ENCODE measurements around the gene SFXN3.

Gene SFXN3, protein sequence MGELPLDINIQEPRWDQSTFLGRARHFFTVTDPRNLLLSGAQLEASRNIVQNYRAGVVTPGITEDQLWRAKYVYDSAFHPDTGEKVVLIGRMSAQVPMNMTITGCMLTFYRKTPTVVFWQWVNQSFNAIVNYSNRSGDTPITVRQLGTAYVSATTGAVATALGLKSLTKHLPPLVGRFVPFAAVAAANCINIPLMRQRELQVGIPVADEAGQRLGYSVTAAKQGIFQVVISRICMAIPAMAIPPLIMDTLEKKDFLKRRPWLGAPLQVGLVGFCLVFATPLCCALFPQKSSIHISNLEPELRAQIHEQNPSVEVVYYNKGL

DNA sequence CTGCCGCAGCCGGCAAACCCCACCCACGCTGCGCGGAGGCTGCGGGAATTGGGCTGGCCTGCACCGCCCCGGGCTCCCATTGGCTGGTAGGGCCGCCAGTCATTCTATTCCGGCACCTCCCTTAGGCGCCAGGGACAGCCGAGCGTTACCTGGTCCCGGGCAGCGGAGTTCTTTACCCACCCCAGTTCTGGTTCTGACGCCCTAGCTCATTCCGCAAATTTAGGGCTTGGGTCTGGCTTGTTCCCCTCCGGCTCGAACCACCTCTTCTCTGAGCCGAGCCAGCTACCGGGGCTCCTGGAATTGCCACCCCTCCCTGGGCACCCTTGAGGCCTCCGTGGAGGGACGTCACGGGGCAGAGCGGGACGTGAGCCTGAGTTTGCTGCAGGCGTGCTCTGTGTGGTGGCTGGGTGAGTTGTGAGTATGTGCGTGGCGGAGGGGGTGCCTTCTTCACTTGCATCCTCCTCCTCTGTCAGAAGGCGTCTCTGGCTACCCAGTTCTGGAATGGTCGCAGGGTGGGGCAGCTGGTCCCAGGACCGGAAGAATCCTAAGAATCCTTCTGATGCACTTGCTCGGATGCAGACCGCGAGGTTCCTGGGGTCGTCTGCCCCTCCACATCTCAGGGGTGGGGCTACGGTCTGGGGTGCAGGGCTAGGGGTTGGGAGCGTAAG lies at the start of gene SFXN3, which contains the start of gene PDZD7:
TSS of gene SFXN3 (plus strand) at position 107 of the 668 bp plus-strand sequence. CDS start 3,461 bp downstream, outside the sequence.
TSS of gene PDZD7 (minus strand) at position 2 of the 668 bp plus-strand sequence. CDS start 910 bp downstream, outside the sequence.
- DNase-seq = peak; percentile 99

DNA sequence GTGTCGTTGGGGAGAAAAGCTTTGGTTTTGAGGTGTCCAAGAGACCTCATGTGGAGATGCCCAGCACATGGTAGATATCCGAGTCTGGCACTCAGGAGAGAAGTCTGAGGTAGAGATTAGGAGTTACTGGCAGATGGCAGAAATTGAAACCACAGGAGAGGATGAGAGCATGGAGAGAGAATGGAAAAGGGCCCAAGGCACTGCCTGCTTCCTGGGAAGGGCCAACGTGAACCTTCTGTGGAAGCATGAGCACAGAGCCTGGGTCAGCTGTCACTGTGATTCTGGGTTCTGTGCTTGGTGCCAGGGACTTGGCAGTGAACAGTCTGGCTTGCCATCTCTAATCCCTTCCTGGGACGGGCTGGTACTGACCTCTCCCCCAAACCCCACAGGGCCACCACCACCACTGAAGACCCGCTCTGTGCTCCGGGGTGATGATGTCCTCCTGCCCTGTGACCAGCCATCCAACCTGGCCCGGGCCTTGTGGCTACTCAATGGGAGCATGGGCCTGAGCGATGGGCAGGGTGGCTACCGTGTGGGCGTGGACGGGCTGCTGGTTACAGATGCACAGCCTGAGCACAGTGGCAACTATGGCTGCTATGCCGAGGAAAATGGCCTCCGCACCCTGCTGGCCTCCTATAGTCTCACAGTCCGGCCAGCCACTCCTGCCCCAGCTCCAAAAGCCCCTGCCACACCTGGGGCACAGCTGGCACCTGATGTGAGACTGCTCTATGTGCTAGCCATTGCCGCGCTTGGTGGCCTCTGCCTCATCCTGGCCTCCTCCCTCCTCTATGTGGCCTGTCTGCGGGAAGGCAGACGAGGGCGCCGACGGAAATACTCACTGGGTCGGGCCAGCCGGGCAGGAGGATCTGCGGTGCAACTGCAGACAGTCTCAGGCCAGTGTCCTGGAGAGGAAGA lies 47.9 kb upstream of the SFXN3 start:
- DNase-seq = no peak

DNA sequence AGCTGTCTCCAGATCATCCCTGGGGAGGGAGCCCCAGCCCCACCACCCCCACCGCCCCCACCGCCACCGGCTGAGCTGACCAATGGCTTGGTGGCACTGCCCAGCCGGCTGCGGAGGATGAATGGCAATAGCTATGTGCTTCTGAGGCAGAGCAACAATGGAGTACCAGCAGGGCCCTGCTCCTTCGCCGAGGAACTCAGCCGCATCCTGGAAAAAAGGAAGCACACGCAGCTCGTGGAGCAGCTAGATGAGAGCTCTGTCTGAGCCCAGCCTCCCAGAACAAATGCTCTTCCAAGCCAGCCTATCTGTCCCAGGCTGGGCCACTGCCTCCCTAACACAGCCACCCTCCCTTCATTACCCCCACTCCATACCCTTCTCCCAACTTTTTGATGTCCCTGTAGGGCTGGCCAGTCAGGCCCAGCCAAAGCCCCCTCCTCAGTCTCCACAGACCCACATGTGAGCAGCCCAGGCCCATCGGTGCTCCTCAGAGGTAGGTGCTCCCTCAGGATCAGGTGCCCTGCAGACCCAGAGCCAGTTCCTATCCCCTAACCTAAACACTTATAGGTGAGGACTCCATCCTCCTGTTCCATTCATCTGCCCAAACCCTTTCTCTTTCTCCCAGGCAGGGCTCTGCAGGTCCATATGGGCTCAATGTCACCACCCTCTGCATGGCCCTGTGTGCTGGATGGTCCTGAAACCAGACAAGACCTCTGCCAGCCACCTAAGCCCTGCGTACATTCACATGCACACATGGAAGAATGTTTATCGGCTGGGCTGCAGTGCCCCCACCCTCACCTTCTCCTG lies 47.0 kb upstream of the SFXN3 start:
- DNase-seq = no peak

DNA sequence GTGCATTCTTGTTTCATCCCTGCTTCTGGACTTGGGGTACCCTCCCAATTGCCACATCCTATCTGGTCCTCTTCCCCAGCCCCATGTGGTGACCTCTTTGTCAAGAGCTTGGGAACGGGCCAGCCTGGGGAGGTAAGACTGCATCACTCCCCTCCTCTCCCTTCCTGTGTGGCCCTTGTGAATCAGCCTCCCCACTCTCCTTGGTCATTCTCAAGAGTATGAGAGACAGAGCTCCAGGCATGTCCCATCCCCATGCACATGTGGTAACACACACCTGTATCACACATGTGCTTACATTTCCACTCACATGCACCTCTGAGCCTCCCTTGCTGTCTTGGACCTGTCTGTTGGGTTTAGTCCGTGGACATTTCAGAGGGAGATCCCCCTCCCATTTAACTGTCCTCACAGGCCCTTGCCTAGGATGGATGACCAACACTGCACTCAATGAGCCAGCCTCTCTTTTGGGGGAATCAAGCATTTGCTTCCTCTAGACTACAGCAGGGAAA lies 46.3 kb upstream of the SFXN3 start:
- no peak for DNase-seq

DNA sequence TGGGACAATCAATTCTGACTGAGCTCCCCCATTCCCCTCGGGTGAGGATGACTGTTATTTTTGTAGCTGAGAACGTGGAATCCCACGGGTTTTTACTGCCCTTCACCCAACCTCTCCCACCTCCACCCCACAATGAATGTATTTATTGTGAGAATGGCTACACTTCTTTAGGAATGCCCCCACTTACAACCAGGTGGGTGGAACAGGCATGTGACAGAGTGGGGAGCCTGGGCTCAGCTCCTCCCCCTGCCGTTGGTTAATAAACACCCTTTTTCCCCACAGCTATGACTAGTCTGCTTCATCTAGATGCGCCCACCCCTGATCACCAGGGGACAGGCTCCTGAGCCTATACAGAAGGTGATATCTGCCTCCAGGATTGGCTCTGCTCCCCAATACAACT lies 45.7 kb upstream of the SFXN3 start:
- no peak for DNase-seq

DNA sequence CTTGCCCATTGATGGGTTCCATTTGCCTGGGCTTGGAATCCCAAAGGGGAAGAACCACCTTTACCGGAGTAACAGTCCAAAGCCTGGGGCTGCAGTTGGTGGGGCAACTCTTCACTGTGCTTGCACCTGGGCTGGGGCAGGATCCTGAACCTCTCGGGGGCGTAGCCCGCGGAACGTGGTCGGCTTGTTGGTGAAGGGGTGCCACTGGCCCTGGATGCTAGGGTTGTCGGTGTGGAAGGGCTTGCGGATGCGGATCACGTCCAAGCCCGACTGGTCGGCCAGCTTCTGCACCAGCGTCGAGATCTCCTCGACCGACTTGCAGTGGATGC lies 44.4 kb upstream of the SFXN3 start:
- DNase-seq = no peak

DNA sequence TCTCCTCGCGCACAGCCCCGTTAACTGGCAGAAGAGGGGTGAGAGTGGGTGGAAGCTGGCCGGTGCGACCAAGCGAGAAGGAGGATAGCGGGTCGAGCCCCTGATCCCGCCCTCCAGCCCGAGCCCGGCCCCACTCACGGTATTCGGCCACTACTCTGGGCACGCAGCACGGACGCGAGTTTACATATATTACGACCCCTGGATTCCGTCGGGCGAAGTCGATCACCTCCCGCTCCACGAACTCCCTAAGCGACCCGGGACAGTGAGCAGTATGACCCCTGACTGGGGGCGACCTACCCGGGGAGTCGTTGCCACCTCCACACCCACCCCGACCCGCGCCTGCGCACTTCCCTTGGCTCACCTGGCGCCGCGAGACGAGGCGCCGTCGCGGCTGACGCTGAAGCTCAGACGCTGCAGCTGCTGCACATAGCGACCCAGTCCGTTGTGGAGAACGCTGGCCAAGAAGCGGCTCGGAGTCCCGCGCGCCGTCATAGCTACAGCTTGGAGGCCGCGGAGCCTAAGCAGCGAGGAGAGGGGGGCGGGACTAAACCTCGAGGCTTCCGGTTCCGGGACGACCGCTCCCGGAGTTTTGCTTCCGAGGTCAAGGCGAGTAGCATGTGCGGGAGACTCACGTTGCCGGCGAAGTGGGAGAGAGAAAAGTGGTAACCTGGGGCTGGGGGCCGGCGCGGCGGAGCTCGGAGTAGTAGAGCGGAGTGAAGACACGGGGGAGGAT lies 43.9 kb upstream of the SFXN3 start, which contains the start of the genes MRPL43 and TWNK:
TSS of gene MRPL43 (minus strand) at position 546 of the 733 bp plus-strand sequence. CDS start at position 492, 54 bp downstream.
TSS of gene TWNK (plus strand) at position 592 of the 733 bp plus-strand sequence. CDS start 668 bp downstream, outside the sequence.
- DNase-seq = peak; percentile 92

DNA sequence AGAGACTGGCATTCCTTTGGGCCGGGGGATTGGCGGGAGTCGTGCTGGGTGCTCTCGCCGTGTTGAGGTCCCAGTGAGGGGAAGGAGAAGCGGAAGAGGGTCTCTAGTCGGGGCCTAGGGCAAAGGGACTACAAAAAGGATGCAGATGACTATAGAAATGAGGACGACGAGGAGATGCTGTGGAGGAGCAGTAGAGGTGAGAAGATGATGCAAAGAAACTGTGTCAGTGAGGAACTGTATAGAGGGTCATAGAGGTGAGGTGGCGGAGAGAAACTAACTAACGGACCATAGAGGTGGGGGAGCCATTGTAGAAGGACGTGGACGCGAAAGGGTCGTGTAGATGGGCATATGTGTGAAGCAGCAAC lies 43.4 kb upstream of the SFXN3 start:
- no peak for DNase-seq

DNA sequence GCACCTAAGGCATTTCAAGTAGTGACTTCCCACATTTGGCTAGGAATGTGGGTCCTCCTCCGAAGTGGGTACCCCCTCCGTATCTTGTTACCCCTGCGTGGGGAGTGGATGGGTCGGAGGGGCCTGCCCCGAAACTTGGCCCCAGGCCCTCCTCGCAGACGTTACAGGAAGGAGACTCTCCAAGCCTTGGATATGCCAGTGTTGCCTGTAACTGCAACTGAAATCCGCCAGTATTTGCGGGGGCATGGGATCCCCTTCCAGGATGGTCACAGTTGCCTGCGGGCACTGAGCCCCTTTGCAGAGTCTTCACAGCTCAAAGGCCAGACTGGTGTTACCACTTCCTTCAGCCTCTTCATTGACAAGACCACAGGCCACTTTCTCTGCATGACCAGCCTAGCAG lies 42.9 kb upstream of the SFXN3 start:
- DNase-seq = no peak

DNA sequence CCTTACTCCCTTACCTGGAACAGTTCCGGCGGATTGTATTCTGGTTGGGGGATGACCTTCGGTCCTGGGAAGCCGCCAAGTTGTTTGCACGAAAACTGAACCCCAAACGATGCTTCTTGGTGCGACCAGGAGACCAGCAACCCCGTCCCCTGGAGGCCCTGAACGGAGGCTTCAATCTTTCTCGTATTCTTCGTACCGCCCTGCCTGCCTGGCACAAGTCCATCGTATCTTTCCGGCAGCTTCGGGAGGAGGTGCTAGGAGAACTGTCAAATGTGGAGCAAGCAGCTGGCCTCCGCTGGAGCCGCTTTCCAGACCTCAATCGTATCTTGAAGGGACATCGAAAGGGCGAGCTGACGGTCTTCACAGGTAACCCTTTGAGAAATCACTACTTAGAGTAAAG lies 41.9 kb upstream of the SFXN3 start:
- DNase-seq = no peak

DNA sequence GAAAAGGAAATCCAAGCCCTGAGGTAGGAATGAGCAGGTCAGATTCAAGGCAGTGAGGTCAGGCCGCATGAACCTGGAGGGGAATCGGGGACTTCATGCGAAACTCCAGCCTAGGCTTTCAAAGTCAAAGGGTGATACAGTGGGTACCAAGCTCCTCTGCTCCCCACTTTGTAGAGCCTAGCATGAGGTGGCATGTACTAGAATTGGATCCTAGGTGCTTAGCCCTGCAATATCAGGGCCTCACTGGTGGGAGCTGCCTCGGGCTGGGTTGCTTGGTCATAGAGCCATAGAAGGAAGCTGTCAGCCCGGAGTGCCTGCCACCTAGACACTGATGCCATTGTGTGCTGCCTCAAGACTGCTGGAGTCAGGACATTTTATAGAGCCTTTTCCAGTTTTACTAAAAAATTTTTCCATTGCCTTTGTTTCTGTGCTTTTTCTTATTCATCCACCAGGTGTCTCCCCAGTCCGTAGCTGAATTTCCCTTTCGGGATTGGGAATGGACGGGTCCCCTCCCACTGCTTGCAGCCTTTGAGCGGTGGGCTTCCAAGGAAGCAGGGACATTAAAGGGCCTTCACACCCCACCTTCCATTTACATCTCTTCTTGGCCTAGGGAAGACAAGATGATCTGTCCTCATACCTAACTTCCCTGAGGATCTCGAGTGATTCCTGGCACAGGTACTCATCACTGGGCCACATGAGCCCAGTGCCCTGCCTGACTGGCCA lies 36.9 kb upstream of the SFXN3 start:
- DNase-seq = no peak

DNA sequence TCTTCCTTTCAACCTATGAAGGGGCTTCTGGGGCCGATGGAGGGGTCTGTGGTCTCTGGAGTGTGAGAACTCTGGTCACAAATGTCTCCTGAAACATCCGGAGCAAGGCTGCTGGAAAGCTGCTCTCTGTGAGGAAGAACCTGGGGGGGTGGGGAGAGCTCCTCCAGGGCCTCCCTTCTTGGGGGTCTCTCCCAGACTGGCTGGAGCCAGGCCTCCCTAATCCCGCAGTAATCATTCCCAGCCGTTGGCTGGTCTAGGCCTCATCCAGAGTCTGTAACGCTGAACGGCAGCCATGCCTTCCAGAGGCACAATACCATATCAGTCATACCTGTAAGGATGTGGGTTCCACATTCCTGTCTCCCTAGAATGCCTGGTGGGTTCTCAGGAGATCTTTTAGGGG lies 35.9 kb upstream of the SFXN3 start:
- no peak for DNase-seq

DNA sequence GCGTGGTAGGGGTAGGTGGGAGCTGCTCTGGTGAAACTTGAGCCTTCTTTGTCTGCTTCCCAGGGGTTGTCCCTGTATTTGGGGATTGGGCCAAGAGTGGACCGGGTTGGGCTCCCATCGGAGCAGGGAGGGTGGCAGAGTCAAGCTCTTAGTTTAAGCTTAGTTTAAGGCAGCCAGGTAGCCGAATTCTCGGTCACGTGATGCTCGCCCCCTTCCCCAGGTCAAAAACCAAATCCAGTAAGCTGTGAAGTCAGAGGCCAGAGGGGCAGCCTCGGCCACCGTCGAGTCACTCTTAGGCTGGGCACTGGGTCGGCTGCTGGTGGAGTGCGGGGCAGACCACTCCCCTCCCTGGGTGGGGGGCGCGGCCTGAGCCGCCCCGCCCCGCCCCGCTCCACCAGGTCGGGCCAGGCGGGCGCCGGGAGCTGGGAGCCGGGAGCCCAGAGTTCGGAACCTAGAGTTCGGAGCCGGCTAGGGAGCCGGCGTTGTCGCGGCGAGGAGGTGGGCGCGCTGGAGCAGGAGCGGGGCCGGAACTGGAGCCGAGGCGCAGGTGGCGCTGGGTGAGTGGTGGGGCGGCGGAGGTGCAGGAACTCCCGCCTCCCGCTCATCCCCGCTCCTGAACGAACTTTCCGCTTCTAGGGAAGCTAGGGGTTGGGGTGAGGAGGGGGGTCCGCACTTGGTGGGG lies 34.2 kb upstream of the SFXN3 start:
- peak; percentile 60 for DNase-seq

DNA sequence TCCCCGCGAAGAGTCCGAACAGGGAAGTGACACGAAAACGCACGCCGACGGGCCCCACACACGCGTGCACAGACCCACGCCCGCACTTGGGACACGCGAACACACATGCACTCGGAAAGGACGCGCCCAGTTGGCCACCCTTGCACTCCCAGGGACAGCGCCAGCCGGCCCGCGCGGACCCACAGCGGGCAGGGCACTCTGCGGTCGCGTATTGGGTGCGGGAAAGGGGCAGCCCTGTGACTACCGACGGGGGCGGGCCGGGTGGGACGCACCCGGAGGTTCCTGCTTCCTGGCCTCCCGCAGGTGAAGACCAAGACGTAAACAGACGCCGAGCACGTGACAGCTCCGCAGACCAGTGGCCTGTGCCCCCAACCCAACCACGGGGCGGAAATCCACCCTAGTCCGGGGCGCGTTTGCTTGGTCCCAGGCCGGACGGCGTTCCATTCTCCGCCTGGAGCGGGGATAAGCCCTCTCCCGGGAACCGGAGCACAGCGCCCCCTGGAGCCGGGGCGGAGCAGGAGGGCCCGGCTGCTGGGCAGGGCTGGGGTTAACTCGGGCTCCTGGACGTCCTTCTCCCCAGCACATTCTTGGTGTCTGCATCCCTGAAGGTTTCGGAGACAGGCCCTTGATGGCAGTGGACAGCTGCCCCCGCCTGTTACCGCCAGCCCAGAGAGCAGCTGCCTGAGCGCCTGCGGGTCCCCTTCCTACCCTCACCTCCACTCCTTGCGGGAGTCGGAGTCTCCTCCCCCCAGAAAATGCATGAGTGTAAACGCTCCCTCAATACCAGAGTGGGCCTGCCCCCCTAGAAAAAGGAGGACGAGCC lies 33.5 kb upstream of the SFXN3 start:
- DNase-seq = peak; percentile 82

DNA sequence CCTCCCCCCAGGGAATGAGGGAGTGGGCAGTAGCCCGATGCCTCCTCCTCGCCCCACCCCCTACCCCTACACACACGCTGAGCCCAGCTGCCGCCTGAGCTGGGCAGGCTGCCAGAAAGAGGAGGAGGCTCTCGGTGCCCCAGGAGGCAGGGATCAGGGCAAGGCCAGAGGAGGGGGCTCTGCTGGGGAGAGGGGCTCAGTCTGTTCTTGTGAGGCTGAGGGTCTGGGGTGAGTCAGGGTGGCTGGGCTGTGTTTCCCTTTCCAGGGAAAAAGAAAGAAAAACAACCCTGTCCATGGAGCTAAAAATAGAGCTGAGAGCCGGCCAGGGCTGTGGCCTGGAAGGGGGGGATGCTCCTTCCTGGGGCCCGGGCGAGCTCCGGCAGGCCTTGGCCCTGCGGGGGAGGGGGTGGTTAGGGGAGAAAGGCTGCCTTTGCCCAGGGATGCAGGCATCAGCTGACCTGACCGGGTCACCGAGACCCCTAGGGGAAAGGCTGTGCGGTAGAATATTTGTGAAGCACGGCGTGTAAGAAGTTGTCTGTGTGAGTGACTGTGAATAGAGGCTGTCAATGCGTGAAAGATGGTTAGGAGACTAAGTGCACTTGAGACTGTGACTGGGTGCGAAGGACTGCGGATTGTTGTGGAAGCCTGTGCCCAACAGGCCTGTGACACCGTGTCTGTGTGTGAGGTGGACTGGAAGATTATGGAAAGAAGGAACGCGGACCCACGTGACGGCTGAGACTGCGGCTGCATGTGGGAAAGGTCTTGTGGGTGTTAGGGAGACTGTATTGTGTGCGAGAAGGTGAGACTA lies 32.6 kb upstream of the SFXN3 start:
- peak; percentile 79 for DNase-seq

DNA sequence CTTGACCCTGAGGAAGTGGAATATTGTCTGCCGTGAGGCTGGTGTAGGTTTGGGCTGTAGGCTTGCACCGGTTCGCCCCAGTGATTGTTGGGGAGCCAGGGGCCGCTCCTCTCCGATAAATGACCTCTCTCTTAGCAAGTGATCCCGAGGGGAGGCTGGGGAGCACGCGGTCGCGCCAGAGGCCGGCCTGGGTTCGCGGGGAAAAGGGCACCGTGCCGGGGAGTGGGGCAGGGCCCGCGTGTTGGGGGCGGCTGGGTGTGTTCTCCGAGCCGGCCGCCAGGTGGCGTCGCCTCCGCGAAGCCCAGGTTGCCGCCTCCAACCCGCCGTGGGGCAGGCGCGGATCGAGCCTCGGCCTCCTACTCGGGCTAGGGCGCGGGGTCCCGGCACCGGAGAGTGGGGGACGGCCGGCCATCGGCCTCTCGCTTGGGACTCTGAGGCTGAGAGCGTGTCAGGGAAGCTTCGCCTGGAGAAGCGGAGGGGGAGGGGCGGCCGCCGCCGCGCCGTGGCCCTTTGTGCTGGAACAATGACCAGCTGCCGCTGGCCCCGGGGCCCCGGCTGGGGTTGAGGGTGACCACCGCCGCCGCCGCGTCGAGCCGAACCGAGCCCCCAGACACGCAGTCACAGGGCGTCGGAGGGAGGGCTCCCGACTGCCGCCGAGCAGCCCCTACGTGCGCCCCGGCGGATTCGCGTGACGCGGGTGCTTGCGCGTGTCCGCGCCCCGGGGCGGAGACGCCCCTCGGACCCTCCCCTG lies 31.9 kb upstream of the SFXN3 start:
- DNase-seq = peak; percentile 84

DNA sequence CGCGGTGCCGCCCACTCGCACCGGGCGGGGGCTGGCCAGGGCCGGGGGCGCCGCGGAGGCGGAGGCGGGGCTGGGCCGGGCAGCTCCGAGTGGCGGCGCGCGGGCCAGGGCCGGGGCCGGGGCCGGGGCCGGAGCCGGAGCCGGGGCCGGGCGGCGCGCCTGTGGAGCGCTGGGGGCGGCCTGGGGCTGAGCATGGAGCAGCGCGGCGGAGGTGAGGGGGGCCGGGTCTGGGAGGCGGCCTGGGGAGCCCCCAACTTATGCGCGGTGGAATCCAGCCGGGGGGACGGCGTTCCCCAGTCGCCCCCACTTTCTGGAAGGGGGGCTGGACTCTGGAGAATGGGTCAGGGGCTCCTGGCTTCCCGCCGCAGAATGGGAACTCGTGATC lies 31.3 kb upstream of the SFXN3 start, which contains the start of gene LZTS2:
TSS of gene LZTS2 (plus strand) at position 67 of the 385 bp plus-strand sequence. CDS start 2,731 bp downstream, outside the sequence.
- DNase-seq = no peak

Data from stimulated activated CD4-positive, alpha-beta T cell treated with anti-CD3 and anti-CD28 coated beads, Interleukin-15, amount 100 ng/mL, for 24 hours (primary cell).